GM12878 (cell line): ENCODE measurements around the gene CCT8L2. TPM values are rescaled to one million over a fixed set of nuclear protein-coding genes. Genes with fewer than 3 reads are reported as not detected.
"Not testable (repeated sequence)": the region's sequence is repeated elsewhere in the genome, so short reads cannot be mapped to it uniquely, and the experiment has no call there.

Experiments
- ATAC-seq: fragments of 200-7000 bp; cut with Tn5 transposase; 3 replicates; pipeline ENCODE4 v1.9.1; 2020; ENCODE audit warnings: mild to moderate bottlenecking, moderate library complexity
- BruUV-seq: library from RNA; stranded (reverse); fragments of 400-500 nt; replicated peaks from 2 replicates; lab custom pipeline; 2021; lab: Mats Ljungman, UMichigan
- CTCF ChIA-PET: fragments of 300-600 bp; sonication (Branson Sonifier 250); formaldehyde crosslinking; extraction: SDS; loops from one replicate; lab custom pipeline; 2021; ENCODE audit warnings: inconsistent platforms; lab: Yijun Ruan, JAX
- POLR2A ChIA-PET: fragments of 350-600 bp; formaldehyde crosslinking; extraction: SDS; loops from one replicate; lab custom pipeline; 2021; ENCODE audit warnings: inconsistent platforms; lab: Charles Lee
- RAD21 ChIA-PET: fragments of 300-600 bp; sonication (Branson Sonifier 250); formaldehyde crosslinking; loops from one replicate; lab custom pipeline; 2023; ENCODE audit warnings: antibody characterized with exemption; ENCODE audit not compliant: unreplicated experiment; lab: Charles Lee
- SMC1A ChIA-PET: fragments of 300-600 bp; sonication (Branson Sonifier 250); formaldehyde crosslinking; loops from one replicate; lab custom pipeline; 2023; ENCODE audit not compliant: unreplicated experiment, uncharacterized antibody; lab: Charles Lee
- DNase-seq: peaks from one replicate; pipeline ENCODE4 v3.0.0-alpha.2; 2011; ENCODE audit warnings: low read depth, low spot score
- FAIRE-seq: peaks from 3 replicates; lab custom pipeline; 2011; peaks lifted over from hg19 to GRCh38; lab: Jason Lieb, UNC
- H2AFZ ChIP-seq: 2 replicates; pipeline ENCODE4 v1.6.0; 2011; ENCODE audit warnings: low read depth, low read length, control low read depth; ENCODE audit not compliant: control insufficient read depth
- H3K27ac ChIP-seq: 2 replicates; pipeline ENCODE4 v1.5.1; 2011; ENCODE audit warnings: control low read depth; ENCODE audit not compliant: control insufficient read depth, insufficient read depth
- H3K27me3 ChIP-seq, 2 experiments: replicated peaks in 1 of 2; 2 replicates each; pipeline versions ENCODE4 v1.6.0 to v1.6.1; 2011; ENCODE audit warnings: low read length in 1 of 2; ENCODE audit not compliant: control insufficient read depth in 2 of 2, insufficient read depth in 2 of 2
- H3K36me3 ChIP-seq, 2 experiments: 2 replicates each; pipeline ENCODE4 v1.5.1; 2011; ENCODE audit warnings: low read length in 1 of 2; ENCODE audit not compliant: control insufficient read depth in 2 of 2, insufficient read depth in 2 of 2
- H3K4me1 ChIP-seq: 2 replicates; pipeline ENCODE4 v1.6.1; 2011; ENCODE audit warnings: mild to moderate bottlenecking, low read length, moderate library complexity, mixed read lengths; ENCODE audit not compliant: control insufficient read depth, insufficient read depth
- H3K4me2 ChIP-seq: 2 replicates; pipeline ENCODE4 v1.6.0; 2011; ENCODE audit warnings: control low read depth; ENCODE audit not compliant: control insufficient read depth, insufficient read depth
- H3K4me3 ChIP-seq: fragments of 200-600 bp; sonication (generic); 2 replicates; pipeline ENCODE4 v1.5.1; 2016
- H3K79me2 ChIP-seq: 2 replicates; pipeline ENCODE4 v1.6.0; 2011; ENCODE audit warnings: low read length; ENCODE audit not compliant: control insufficient read depth, insufficient read depth
- H3K9ac ChIP-seq: 2 replicates; pipeline ENCODE4 v1.8.0; 2011; ENCODE audit warnings: low read length, control low read depth, mixed read lengths; ENCODE audit not compliant: control insufficient read depth, insufficient read depth
- H3K9me3 ChIP-seq: replicated peaks from 3 replicates; pipeline ENCODE4 v1.5.1; 2011; ENCODE audit warnings: mild to moderate bottlenecking, low read length; ENCODE audit not compliant: control insufficient read depth, insufficient read depth
- H4K20me1 ChIP-seq: 2 replicates; pipeline ENCODE4 v1.6.0; 2011; ENCODE audit not compliant: control insufficient read depth, insufficient read depth
- CBFB ChIP-seq: IDR thresholded peaks from 2 replicates; pipeline ENCODE4 v1.6.1; 2016; ENCODE audit warnings: antibody characterized with exemption, low read depth
- RELA ChIP-seq: fragments of 450-650 bp; IDR thresholded peaks from 2 replicates; pipeline ENCODE4 v1.8.0; 2014; ENCODE audit warnings: borderline replicate concordance; ENCODE audit not compliant: partially characterized antibody
- SMAD1 ChIP-seq: fragments of 450-650 bp; IDR thresholded peaks from 2 replicates; pipeline ENCODE4 v1.6.1; 2018; ENCODE audit warnings: mild to moderate bottlenecking, low read depth; ENCODE audit not compliant: partially characterized antibody
- WGBS: methylation state at CpG from one replicate; pipeline ENCODE4 v1.1.6; 2016; ENCODE audit warnings: low lambda C conversion rate; ENCODE audit not compliant: insufficient replicate concordance, insufficient coverage; ENCODE audit errors: missing lambda C conversion rate; 5-methylcytosine and 5-hydroxymethylcytosine counted together
- in situ Hi-C: fragments of 300-500 bp; cut with MboI; formaldehyde crosslinking; loops from 9 replicates; pipeline ENCODE4 v1.14.3; 2018; ENCODE audit warnings: mixed read lengths
- intact Hi-C: fragments of 100-400 bp; cut with micrococcal nuclease; formaldehyde crosslinking; loops from one replicate; pipeline ENCODE4 v1.14.2; 2022; ENCODE audit not compliant: unreplicated experiment
- polyA plus RNA-seq, 11 experiments: library from polyadenylated mRNA; depleted of rRNA in 4 of 11; unstranded in 6 of 11; stranded (reverse) in 5 of 11; fragments of >200 nt; fragmentation: Nextera tagmentation in 4 of 11; fragmentation: Illumina TruSeq in 1 of 11; extraction: Ambion mirVana in 4 of 11; extraction: Trizol in 1 of 11; gene quantifications; 1 replicate in 1 of 11; 2 replicates in 10 of 11; pipeline versions ENCODE4 v1.2.1 to v1.2.3, GENCODE V29; 2011 to 2016; ENCODE audit warnings: inconsistent platforms in 2 of 11, missing spikeins in 2 of 11, low read depth in 1 of 11
- total RNA-seq, 4 experiments: library from RNA; depleted of rRNA in 3 of 4; stranded (reverse); fragments of >200 nt in 3 of 4; fragmentation: Illumina TruSeq in 1 of 4; extraction: Trizol in 1 of 4; gene quantifications; 2 replicates each; pipeline versions ENCODE4 v1.2.1 to v1.2.3, GENCODE V29; 2013 to 2021
- TF ChIP-seq, protein P1 (sequence below): fragments of 450-650 bp; formaldehyde crosslinking; IDR thresholded peaks from 2 replicates; pipeline ENCODE4 v1.4.0; 2022; ENCODE audit warnings: mild to moderate bottlenecking, moderate library complexity
- TF ChIP-seq, protein P2 (sequence below): fragments of 450-650 bp; IDR thresholded peaks from 2 replicates; pipeline ENCODE4 v1.6.1; 2017; ENCODE audit warnings: mild to moderate bottlenecking, moderate library complexity

The CCT8L2 gene
- total and polyA plus RNA-seq, 10 of the 15 experiments (the other 5 are each of a cell fraction or from before 2014, with no cell fraction given) = not detected

DNA sequence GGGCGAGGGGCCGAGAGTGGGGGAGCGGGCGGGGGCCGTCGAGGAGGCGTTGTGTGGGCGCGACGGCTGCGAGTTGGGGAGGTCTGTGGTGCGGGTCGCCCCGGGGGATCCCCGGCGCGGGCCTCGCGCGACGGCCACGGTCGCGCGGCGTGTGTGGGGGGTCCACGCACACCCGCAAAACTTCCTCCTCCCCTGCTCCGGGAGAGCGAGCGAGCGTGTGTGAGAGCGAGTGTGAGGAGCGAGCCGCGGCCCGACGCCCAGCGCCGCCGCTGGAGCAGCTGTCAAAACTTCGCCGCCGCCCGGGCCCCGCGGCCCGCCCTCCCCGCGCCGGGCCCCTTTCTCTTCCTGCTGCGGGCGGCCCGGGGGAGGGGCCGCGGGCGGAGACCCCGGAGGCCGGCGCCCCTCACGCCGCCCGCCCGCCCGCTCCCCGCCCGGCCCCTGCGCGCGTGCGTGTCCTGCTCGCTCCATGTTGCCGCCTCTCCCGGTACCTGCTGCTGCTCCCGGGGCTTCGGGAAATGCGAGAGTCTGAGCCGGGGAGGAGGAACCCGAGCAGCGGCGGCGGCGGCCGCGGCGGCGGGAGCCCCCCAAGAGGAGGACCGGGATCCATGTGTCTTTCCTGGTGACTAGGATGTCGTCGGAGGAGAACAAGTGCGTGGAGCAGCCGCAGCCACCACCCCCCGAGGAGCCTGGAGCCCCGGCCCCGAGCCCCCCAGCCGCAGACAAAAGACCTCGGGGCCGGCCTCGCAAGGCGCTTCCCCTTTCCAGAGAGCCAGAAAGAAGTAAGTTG is 9.0 kb upstream of the CCT8L2 start (continued):
- TF ChIP-seq, protein P1, sequence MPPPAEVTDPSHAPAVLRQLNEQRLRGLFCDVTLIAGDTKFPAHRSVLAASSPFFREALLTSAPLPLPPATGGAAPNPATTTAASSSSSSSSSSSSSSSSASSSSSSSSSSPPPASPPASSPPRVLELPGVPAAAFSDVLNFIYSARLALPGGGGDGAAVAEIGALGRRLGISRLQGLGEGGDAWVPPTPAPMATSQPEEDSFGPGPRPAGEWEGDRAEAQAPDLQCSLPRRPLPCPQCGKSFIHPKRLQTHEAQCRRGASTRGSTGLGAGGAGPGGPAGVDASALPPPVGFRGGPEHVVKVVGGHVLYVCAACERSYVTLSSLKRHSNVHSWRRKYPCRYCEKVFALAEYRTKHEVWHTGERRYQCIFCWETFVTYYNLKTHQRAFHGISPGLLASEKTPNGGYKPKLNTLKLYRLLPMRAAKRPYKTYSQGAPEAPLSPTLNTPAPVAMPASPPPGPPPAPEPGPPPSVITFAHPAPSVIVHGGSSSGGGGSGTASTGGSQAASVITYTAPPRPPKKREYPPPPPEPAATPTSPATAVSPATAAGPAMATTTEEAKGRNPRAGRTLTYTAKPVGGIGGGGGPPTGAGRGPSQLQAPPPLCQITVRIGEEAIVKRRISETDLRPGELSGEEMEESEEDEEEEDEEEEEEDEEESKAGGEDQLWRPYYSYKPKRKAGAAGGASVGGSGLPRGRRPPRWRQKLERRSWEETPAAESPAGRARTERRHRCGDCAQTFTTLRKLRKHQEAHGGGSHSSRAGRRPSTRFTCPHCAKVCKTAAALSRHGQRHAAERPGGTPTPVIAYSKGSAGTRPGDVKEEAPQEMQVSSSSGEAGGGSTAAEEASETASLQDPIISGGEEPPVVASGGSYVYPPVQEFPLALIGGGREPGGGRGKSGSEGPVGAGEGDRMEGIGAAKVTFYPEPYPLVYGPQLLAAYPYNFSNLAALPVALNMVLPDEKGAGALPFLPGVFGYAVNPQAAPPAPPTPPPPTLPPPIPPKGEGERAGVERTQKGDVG (CRISPR knock-in tag) = no peak
- TF ChIP-seq, protein P2, sequence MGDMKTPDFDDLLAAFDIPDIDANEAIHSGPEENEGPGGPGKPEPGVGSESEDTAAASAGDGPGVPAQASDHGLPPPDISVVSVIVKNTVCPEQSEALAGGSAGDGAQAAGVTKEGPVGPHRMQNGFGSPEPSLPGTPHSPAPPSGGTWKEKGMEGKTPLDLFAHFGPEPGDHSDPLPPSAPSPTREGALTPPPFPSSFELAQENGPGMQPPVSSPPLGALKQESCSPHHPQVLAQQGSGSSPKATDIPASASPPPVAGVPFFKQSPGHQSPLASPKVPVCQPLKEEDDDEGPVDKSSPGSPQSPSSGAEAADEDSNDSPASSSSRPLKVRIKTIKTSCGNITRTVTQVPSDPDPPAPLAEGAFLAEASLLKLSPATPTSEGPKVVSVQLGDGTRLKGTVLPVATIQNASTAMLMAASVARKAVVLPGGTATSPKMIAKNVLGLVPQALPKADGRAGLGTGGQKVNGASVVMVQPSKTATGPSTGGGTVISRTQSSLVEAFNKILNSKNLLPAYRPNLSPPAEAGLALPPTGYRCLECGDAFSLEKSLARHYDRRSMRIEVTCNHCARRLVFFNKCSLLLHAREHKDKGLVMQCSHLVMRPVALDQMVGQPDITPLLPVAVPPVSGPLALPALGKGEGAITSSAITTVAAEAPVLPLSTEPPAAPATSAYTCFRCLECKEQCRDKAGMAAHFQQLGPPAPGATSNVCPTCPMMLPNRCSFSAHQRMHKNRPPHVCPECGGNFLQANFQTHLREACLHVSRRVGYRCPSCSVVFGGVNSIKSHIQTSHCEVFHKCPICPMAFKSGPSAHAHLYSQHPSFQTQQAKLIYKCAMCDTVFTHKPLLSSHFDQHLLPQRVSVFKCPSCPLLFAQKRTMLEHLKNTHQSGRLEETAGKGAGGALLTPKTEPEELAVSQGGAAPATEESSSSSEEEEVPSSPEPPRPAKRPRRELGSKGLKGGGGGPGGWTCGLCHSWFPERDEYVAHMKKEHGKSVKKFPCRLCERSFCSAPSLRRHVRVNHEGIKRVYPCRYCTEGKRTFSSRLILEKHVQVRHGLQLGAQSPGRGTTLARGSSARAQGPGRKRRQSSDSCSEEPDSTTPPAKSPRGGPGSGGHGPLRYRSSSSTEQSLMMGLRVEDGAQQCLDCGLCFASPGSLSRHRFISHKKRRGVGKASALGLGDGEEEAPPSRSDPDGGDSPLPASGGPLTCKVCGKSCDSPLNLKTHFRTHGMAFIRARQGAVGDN = no peak
- no peak for TF ChIP-seq RELA
- TF ChIP-seq SMAD1 = no peak
- no peak for TF ChIP-seq CBFB
- TF ChIP-seq, all 136 proteins: peak for 0

DNA sequence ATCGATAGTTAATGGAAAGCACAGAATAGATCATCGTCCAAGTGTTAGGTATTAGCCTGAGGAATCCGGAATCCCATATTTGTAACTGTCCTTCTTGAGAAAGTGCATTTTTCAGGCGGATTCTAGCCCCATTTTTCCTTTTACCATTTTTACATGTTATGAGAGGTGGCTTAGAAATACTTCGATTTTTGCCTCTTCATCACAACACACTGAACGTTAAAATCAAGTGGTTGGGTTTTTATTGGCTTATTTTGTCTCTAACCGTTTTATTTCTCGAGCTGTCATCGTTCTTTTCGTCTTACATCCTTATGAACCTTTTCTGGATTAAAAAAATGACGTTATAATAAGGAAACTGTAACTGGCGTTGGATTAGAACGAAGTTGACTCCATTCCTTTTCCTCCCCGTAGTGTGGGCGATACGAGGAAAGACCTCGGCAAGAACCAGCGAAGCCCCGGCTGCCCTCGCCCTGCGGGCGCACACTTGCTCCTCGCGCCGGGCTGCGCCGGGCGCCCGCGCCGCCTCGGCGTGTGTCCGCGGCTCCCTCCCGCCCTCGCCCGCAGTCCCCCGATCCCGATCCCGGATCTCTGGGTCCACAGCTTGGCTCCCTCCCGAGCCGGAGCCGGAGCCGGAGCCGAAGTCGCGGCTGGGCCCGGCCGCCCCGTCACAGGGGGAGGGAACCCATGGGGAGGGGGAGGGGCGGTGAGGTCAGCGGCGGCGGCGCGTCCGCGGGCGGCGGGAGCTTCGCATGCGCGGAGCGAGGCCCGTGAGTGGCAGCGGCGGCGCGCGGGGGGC is 8.2 kb upstream of the CCT8L2 start:
- H3K4me1 ChIP-seq, H3K36me3 ChIP-seq, H3K79me2 ChIP-seq, H3K4me2 ChIP-seq, H3K9me3 ChIP-seq, RAD21 ChIA-PET, H4K20me1 ChIP-seq, intact Hi-C loops, ATAC-seq, H3K9ac ChIP-seq, SMC1A ChIA-PET, H3K27ac ChIP-seq, H2AFZ ChIP-seq, POLR2A ChIA-PET, FAIRE-seq, H3K27me3 ChIP-seq, in situ Hi-C loops, CTCF ChIA-PET, BruUV-seq, H3K4me3 ChIP-seq, DNase-seq: not testable (repeated sequence)
- 52% methylated on average over 37 of the region's 71 CpGs for WGBS

DNA sequence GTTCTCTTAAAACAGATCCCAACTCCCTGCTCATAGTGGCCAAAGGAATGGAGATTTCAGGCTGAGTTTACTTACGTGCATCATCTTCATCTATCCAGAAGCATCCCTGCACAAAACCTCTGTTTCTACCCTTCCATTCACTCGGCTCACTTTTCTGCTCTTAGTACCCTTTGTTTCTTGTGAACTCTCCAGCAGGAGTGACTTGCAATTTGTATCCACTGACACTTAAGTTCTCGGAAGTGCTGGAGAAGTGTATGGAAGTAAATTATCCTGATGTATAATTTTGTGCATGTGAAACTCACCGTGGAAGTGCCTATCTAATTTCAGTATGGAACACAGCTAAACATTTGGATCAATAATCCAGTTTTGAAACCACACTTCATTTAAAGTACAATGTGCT is 7.0 kb upstream of the CCT8L2 start:
- H3K27ac ChIP-seq, H3K4me3 ChIP-seq, H3K27me3 ChIP-seq, DNase-seq, SMC1A ChIA-PET, BruUV-seq, H3K4me1 ChIP-seq, H3K9me3 ChIP-seq, intact Hi-C loops, CTCF ChIA-PET, ATAC-seq, H4K20me1 ChIP-seq, POLR2A ChIA-PET, H3K79me2 ChIP-seq, RAD21 ChIA-PET, in situ Hi-C loops, H2AFZ ChIP-seq, FAIRE-seq, H3K4me2 ChIP-seq, H3K36me3 ChIP-seq, H3K9ac ChIP-seq: not testable (repeated sequence)
- WGBS = 2% methylated on average over 4 of the region's 4 CpGs
